ENCODE results near the gene ZNF282.
"Not testable (repeated sequence)": the region's sequence is repeated elsewhere in the genome, so short reads cannot be mapped to it uniquely, and the experiment has no call there.

The ZNF282 gene

GRCh38 chr7:149256568-149256967 lies 61.2 kb downstream of the ZNF282 start:
- no peak for DNase-seq (ENCODE audit: low spot score)

- DNase-seq (ENCODE audit: low spot score), result no peak
These were observed 61.8 kb downstream of the ZNF282 start for GRCh38 chr7:149257146-149257545.

- peak; percentile 22 for DNase-seq (ENCODE audit: low spot score)
These were observed 66.0 kb downstream of the ZNF282 start for GRCh38 chr7:149261316-149261828.

- peak; percentile 90 for DNase-seq (ENCODE audit: low spot score)
These were observed 66.7 kb downstream of the ZNF282 start, which contains the start of gene ZNF783 for GRCh38 chr7:149261829-149262617. ZNF783 (plus strand) TSS chr7:149262196; CDS start chr7:149262334, 138 bp downstream.

GRCh38 chr7:149266451-149266850 lies 71.1 kb downstream of the ZNF282 start:
- DNase-seq (ENCODE audit: low spot score), result no peak

GRCh38 chr7:149267733-149268132 lies 72.4 kb downstream of the ZNF282 start:
- no peak for DNase-seq (ENCODE audit: low spot score)

- not testable (repeated sequence) for DNase-seq (ENCODE audit: low spot score)
These were observed 79.1 kb downstream of the ZNF282 start for GRCh38 chr7:149274424-149274823.

Measured in putamen (tissue), 1 donor.